GM21367 (cell line): ENCODE data around the gene EZR.

Source experiments
- ATAC-seq: cut with Tn5 transposase; IDR thresholded peaks from one replicate; pipeline ENCODE4 v1.9.1; 2021; ENCODE audit not compliant: unreplicated experiment

The EZR gene

GRCh38 chr6:158819977-158820622 lies 932 bp upstream of the EZR start:
- ATAC-seq = no peak

GRCh38 chr6:158818581-158819212 lies 471 bp downstream of the EZR start:
- peak; percentile 14 for ATAC-seq

DNA sequence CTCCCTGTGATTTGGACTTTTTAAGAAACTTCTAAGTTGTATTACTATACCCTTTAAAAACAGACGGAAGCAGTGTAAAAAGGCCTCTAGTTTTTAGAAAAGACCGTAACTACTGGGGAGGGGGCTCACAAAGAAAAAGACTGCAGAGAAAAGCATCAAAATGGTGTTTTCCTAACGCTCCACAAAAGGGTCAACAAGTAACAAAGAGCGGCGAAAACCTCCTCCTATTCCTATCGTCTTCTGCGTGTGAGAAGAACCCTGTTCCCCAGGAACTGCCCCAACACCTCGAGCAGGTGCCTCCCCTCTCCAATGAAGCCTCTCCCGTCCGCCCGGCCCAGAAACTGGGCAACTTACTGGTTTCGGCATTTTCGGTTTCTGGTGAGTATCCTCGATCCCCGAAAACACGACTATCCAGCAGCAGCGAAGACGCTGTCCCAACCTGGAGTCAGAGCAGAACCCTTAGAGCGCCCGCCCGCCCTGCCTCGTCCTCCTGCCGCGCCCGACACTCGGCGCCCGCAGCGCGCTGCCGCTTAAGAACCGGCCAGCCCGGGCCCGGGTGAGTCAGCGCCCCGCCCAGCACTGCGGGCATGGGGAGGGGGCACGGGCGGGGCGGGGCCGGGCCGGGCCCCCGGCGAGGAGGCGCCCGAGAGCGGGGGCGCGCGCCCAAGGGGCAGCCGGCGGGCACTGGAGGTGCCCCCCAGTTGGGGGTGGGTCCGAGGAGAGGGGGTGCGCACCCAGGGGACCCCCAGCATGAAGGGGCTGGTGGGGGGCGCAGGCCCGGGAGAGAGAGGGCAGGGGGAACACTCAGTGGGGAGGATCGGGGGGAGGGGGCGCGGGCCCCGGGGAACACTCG lies 1.2 kb downstream of the EZR start:
- ATAC-seq = peak; percentile 25

DNA sequence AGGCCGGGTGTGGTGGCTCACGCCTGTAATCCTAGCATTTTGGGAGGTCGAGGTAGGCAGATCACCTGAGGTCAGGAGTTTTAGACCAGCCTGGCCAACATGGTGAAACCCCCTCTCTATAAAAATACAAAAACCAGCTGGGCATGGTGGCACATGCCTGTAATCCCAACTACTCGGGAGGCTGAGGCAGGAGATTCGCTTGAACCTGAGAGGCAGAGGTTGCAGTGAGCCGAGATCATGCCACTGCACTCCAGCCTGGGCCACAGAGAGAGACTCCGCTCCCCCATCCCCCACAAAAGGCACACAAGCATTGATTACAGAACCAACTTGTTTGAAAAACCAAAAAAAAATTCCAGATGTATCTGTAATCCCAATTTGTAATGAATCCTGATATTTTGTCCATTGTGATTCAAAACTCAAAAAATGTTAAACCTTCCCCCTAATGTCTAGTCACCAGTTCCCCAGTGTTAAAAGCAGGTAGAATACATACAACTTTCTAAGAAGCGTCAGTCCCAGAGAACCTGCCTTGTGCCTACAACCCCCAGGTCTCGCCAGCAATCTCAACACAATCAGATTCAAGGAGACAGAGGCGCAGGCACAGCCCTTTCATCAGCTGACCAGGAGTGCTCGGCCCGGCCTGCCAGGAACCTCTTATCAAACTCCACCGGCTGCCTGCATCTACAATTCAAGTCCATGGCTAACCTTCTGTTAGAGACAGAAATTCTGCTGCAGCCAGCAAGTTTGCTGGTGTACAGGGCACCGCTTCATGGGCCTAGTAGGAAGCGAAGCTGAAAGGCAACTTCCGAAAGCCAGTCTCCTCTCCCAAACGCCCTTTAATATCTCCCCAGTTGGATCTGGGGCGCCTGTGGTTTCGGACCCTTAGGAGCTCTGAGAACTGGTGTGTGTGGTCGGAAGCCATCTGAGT lies 2.1 kb downstream of the EZR start:
- ATAC-seq = no peak

DNA sequence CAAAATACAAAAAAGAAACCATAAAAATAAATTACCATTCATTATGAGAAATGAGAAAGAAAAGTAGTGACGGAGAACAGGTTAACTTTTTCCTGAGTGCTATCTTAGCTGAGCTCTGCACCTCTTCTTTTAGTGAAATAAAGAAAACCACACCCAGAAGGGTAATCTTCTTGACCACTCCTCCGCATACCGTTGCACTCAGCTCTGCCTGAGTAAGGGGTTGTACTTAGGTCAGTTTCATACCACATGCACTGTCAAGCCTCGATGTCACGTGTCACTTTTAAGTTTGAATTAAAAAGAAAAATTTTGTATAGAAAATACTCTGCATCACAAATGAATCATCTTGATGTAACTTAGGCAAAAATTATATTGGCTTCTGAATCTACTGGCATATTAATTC lies 2.8 kb downstream of the EZR start:
- ATAC-seq = no peak

GRCh38 chr6:158815907-158816306 lies 3.3 kb downstream of the EZR start:
- no peak for ATAC-seq

DNA sequence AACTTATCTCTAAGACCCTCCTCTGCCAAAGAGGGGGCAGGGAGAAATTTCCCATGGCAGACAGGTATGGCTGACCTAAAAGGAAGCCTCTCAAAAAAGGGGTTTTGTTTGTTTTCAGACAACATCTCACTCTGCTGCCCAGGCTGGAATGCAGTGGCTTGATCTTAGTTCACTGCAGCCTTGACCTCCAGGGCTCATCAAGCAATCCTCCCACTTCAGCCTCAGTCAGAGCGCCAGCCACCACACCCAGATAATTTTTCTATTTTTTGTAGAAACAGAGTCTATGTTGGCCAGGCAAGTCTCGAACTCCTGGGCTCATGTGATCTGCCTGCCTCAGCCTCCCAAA lies 3.8 kb downstream of the EZR start:
- ATAC-seq = no peak

- no peak for ATAC-seq
Measured at GRCh38 chr6:158813032-158813431, 6.1 kb downstream of the EZR start.

DNA sequence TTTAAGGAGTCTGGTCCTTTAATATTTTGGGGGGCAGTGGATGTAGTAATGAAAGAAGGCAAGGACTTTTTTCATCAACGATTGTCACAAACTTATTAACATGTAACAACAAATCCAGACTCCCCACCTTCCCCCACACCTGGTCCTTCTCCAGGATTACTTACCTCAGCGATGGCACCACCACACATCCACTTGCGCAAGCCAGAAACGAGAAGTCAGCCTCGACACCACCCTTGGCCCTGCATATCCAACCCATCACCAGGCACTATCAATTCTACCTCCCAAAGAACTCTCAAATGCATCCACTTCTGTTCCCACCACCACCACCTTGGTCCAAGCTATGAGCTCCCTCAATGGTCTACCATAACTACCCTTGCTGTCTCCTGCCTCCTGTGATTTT lies 6.6 kb downstream of the EZR start:
- ATAC-seq = no peak

- ATAC-seq = no peak
Measured at GRCh38 chr6:158810155-158811095, 8.7 kb downstream of the EZR start.

DNA sequence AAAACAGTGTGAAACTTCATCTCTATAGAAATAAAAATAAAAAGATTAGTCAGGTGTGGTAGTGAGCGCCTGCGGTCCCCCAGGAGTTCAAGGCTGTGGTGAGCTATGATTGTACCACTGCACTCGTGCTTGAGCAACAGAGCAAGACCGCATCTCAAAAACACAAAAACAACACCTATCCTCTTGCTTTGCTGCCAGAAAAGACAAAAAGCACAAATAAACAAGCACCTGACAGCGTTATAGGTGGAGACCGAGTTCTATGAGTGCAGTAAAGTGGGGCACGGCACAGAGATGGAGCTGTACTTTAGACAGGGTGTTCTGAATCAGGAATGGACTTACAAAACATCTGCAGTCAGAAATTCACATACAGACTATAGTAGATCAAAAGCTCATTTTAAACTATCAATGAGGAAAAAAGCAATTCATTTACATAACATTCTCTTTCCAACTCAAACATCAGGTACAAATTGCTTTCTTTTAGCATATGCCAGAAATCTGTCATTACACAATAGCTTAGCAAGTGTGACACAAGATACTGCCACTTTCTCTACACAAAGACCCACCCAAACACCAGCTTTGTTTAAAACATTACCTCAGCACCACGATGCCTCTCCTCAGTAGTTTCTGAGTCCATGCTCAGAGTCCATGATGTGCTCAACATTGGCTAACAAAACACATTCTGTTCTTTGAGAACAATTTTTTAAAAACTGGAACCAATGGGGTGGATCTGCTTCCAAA lies 10.1 kb downstream of the EZR start:
- ATAC-seq = peak; percentile 65

DNA sequence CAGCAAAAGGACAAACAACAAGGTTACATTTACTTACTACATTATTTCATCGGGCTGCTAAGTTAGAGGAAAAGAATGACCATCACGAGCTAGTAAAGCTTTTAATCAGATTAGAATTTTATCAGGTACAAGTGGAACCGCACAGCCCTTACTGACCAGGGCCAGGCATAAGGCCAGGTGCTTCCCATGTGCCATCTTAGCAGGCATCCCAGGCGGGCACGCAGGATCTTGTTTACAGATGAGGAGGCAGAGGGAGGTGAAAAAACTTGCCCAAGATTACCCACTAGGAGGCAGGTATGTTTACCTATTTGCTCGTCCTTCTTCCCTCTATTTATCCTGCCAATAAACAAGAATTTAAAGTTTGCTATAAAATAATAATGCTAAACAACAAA lies 10.7 kb downstream of the EZR start:
- ATAC-seq = no peak

GRCh38 chr6:158807515-158808441 lies 11.4 kb downstream of the EZR start:
- no peak for ATAC-seq

DNA sequence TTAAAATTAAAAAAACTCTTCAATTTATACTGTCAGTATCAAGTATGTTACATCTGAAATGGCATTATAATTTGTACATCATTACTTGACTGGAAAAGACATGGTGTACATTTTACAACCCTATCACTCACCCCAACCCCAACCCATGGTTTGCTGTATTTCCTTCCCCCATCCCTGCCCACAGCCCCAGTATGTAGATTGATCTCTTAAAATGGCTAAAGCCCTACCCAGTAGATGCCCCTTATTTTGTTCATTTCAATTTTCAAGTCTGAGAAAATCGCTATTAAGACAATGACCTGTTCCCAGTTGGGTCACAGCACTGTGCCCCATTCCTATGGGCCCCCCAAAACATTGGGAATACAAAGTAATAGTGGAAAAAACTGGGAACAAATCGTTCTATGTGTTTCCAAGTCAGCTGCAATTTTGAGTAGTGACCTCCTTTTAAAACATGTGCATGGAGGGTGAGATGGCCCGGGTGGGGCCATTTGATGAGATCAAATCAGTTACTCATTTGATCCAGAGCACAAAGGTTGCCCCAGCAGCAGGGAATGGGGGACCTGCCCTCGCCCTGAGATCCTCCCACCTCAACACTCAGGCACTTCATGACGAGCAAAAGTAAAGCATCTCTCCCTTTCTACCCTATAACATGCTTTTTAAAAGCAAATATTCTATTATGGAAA lies 13.3 kb downstream of the EZR start:
- no peak for ATAC-seq

GRCh38 chr6:158804207-158804606 lies 15.0 kb downstream of the EZR start:
- no peak for ATAC-seq

- ATAC-seq = peak; percentile 52
Measured at GRCh38 chr6:158803733-158804143, 15.4 kb downstream of the EZR start.

DNA sequence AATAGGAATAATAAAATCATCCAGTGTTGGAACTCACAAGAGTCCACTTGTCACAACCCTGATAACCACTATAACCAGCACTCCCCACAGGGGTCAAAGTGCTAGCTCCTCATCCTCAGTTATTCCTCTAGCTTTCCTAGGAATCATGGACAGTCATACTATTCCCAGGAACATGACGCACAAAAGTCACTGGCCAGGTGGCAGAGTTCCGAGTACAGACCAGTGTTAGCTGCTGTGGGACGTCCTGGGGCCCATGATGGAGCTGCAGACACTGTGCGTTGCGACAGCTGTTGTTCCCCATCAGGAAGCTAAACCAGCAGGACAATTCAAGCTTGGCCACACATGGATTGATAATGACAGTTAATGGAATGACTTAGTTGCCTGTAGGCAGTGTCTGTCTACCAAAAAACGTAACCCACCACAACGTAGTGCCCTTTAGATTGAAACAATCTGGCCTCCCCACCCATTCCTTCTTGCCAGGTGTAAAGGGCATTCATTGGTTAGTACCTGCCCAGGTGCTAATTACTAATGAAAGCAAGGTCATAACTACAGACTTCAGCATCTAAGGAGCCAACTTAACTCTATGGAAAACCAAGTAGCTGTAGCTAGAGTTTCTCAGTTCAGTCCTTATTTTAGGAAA lies 17.4 kb downstream of the EZR start:
- no peak for ATAC-seq
